K562 (cell line): Measurements from ENCODE around the gene FAM50A. TPM values are rescaled to one million over a fixed set of nuclear protein-coding genes. Genes with fewer than 3 reads are reported as not detected.
A peak's percentile ranks its signal among the peaks of the same experiment; 100 is the strongest.

Experiments
- ATAC-seq: fragments of 200-7000 bp; cut with Tn5 transposase; 3 replicates; pipeline ENCODE4 v1.9.1; 2020; ENCODE audit warnings: moderate library complexity
- BruUV-seq: library from RNA; stranded (reverse); fragments of 400-500 nt; replicated peaks from 2 replicates; lab custom pipeline; 2021; lab: Mats Ljungman, UMichigan
- CTCF ChIA-PET: fragments of 300-600 bp; formaldehyde crosslinking; extraction: SDS; loops from one replicate; lab custom pipeline; 2021; ENCODE audit warnings: low intra/inter-chr PET ratio; lab: Yijun Ruan, JAX
- POLR2A ChIA-PET: fragments of 300-600, 350-650 bp; sonication (Branson Sonifier 250); formaldehyde crosslinking; extraction: SDS; loops from one replicate; lab custom pipeline; 2021; ENCODE audit warnings: antibody characterized with exemption, inconsistent platforms; lab: Yijun Ruan, JAX
- DNase-seq, 4 experiments: peaks; one replicate each; pipeline versions ENCODE4 v3.0.0 to v3.0.0-alpha.2; 2011 to 2018; ENCODE audit warnings: low spot score in 3 of 4, mixed read lengths in 3 of 4; ENCODE audit errors: extremely low read depth in 1 of 4
- FAIRE-seq: peaks from 2 replicates; lab custom pipeline; 2011; peaks lifted over from hg19 to GRCh38; lab: Jason Lieb, UNC
- H2AFZ ChIP-seq: 2 replicates; pipeline ENCODE4 v1.6.0; 2011; ENCODE audit warnings: low read depth, low read length, control low read depth, inconsistent platforms
- H3K27ac ChIP-seq: fragments of 200-600 bp; 3 replicates; pipeline ENCODE4 v1.8.0; 2011; ENCODE audit warnings: low read depth, mild to moderate bottlenecking, control low read depth, inconsistent platforms, low read length, moderate library complexity, mixed read lengths; ENCODE audit errors: extremely low read depth
- H3K27me3 ChIP-seq, 2 experiments: fragments of 300-600 bp in 1 of 2; 2 replicates in 1 of 2; 3 replicates in 1 of 2; pipeline versions ENCODE4 v1.6.0 to v1.8.0; 2011; ENCODE audit warnings: inconsistent platforms in 2 of 2, low read length in 2 of 2, mild to moderate bottlenecking in 1 of 2, mixed read lengths in 1 of 2, moderate library complexity in 1 of 2; ENCODE audit not compliant: control insufficient read depth in 2 of 2, insufficient read depth in 2 of 2
- H3K36me3 ChIP-seq: fragments of 300-600 bp; 3 replicates; pipeline ENCODE4 v1.8.0; 2011; ENCODE audit warnings: mild to moderate bottlenecking, low read length, inconsistent platforms; ENCODE audit not compliant: control insufficient read depth, insufficient read depth
- H3K4me1 ChIP-seq, 2 experiments: fragments of 200-600 bp in 1 of 2; replicated peaks in 1 of 2; 2 replicates in 1 of 2; 3 replicates in 1 of 2; pipeline versions ENCODE4 v1.5.1 to v1.8.0; 2011; ENCODE audit warnings: inconsistent platforms in 2 of 2, low read length in 2 of 2, mild to moderate bottlenecking in 1 of 2, mixed read lengths in 1 of 2, moderate library complexity in 1 of 2; ENCODE audit not compliant: control insufficient read depth in 2 of 2, insufficient read depth in 2 of 2
- H3K4me2 ChIP-seq: 2 replicates; pipeline ENCODE4 v1.6.1; 2011; ENCODE audit warnings: low read length, control low read depth, inconsistent platforms, mixed read lengths; ENCODE audit not compliant: insufficient read depth
- H3K4me3 ChIP-seq: fragments of 200-600 bp; sonication (generic), shearing (Covaris generic); 2 replicates; pipeline ENCODE4 v1.5.1; 2016; ENCODE audit warnings: control low read depth, inconsistent platforms
- H3K79me2 ChIP-seq: fragments of 200-600 bp; 3 replicates; pipeline ENCODE4 v1.8.0; 2011; ENCODE audit warnings: low read length, inconsistent platforms; ENCODE audit not compliant: control insufficient read depth, insufficient read depth
- H3K9ac ChIP-seq, 2 experiments: 2 replicates each; pipeline versions ENCODE4 v1.6.0 to v1.6.1; 2011; ENCODE audit warnings: low read depth in 2 of 2, low read length in 2 of 2, control low read depth in 1 of 2, inconsistent platforms in 1 of 2, mild to moderate bottlenecking in 1 of 2, mixed read lengths in 1 of 2; ENCODE audit not compliant: insufficient read depth in 1 of 2
- H3K9me1 ChIP-seq: one replicate; pipeline ENCODE4 v1.6.0; 2011; ENCODE audit warnings: inconsistent platforms, mild to moderate bottlenecking, low read length, moderate library complexity; ENCODE audit not compliant: control insufficient read depth, insufficient read depth
- H3K9me3 ChIP-seq: replicated peaks from 2 replicates; pipeline ENCODE4 v1.5.1; 2011; ENCODE audit warnings: low read depth, low read length, inconsistent platforms; ENCODE audit not compliant: control insufficient read depth, insufficient read depth
- H4K20me1 ChIP-seq: replicated peaks from 2 replicates; pipeline ENCODE4 v1.6.1; 2011; ENCODE audit warnings: low read length, inconsistent platforms, mixed read lengths; ENCODE audit not compliant: control insufficient read depth, insufficient read depth
- C11orf30 ChIP-seq: fragments of 450-650 bp; IDR thresholded peaks from 2 replicates; pipeline ENCODE4 v1.6.1; 2016; ENCODE audit warnings: low read depth, mild to moderate bottlenecking
- DMBX1 ChIP-seq: fragments of 250-450 bp; sonication (Bioruptor Pico); IDR thresholded peaks from 2 replicates; pipeline ENCODE4 v1.8.0; 2022; ENCODE audit warnings: inconsistent platforms, mild to moderate bottlenecking, moderate library complexity, borderline replicate concordance
- HNRNPH1 ChIP-seq: fragments of 200-400 bp; formaldehyde crosslinking; optimal IDR thresholded peaks from 2 replicates; pipeline ENCODE3; 2017; ENCODE audit warnings: low read depth, mild to moderate bottlenecking, low read length, moderate library complexity
- ID3 ChIP-seq, 2 experiments: fragments of 250-450 bp in 1 of 2; fragments of 450-650 bp in 1 of 2; sonication (Bioruptor Pico) in 1 of 2; IDR thresholded peaks; 2 replicates each; pipeline versions ENCODE4 v1.6.1 to v1.8.0; 2016 to 2021; ENCODE audit warnings: mild to moderate bottlenecking in 2 of 2, moderate library complexity in 2 of 2, missing compliant biosample characterization in 1 of 2, missing genetic modification characterization in 1 of 2
- KDM2B ChIP-seq: fragments of 250-450 bp; sonication (Bioruptor Pico); IDR thresholded peaks from 2 replicates; pipeline ENCODE4 v1.8.0; 2021; ENCODE audit warnings: mild to moderate bottlenecking, moderate library complexity
- PRPF4 ChIP-seq: fragments of 200-400 bp; formaldehyde crosslinking; IDR thresholded peaks from one replicate; pipeline ENCODE4 v1.6.1; 2017; ENCODE audit warnings: low read length, low read depth, mild to moderate bottlenecking; ENCODE audit not compliant: insufficient read depth, poor library complexity, severe bottlenecking
- PYGO2 ChIP-seq: fragments of 450-650 bp; IDR thresholded peaks from 2 replicates; pipeline ENCODE4 v1.6.1; 2016; ENCODE audit warnings: mild to moderate bottlenecking, missing genetic modification characterization, moderate library complexity, missing compliant biosample characterization
- SIN3B ChIP-seq: fragments of 450-650 bp; IDR thresholded peaks from 2 replicates; pipeline ENCODE4 v1.6.1; 2017; ENCODE audit warnings: low read depth, mild to moderate bottlenecking, moderate library complexity
- STAG1 ChIP-seq: sonication (generic); formaldehyde crosslinking; IDR thresholded peaks from 2 replicates; pipeline ENCODE4 v1.5.0; 2020; ENCODE audit warnings: missing genetic modification reagents, borderline replicate concordance
- TBL1XR1 ChIP-seq, 2 experiments: IDR thresholded peaks; 2 replicates each; pipeline ENCODE4 v1.6.1; 2012; ENCODE audit warnings: improper control_type of control experiment in 2 of 2, low read length in 2 of 2, mild to moderate bottlenecking in 1 of 2
- TGIF2 ChIP-seq: sonication (generic); formaldehyde crosslinking; IDR thresholded peaks from 2 replicates; pipeline ENCODE4 v1.8.1; 2022; ENCODE audit warnings: mild to moderate bottlenecking, missing genetic modification reagents, moderate library complexity
- U2AF1 ChIP-seq: fragments of 200-400 bp; formaldehyde crosslinking; optimal IDR thresholded peaks from 2 replicates; pipeline ENCODE3; 2017; ENCODE audit warnings: mild to moderate bottlenecking, low read depth, low read length, moderate library complexity
- ZFP30 ChIP-seq: fragments of 250-450 bp; sonication (Bioruptor Pico); IDR thresholded peaks from 2 replicates; pipeline ENCODE4 v1.8.0; 2022; ENCODE audit warnings: moderate library complexity, mild to moderate bottlenecking, inconsistent platforms, borderline replicate concordance
- ZHX1 ChIP-seq: fragments of 150-350 bp; conservative IDR thresholded peaks from 2 replicates; pipeline ENCODE4 v1.6.1; 2014; ENCODE audit warnings: low read length
- ZNF124 ChIP-seq: sonication (generic); formaldehyde crosslinking; IDR thresholded peaks from 2 replicates; pipeline ENCODE4 v1.8.1; 2022; ENCODE audit warnings: missing genetic modification reagents
- ZNF583 ChIP-seq: fragments of 250-450 bp; sonication (Bioruptor Pico); IDR thresholded peaks from 2 replicates; pipeline ENCODE4 v1.4.0; 2020
- ZNF695 ChIP-seq: fragments of 450-650 bp; formaldehyde crosslinking; IDR thresholded peaks from 2 replicates; pipeline ENCODE4 v1.4.0; 2020; ENCODE audit warnings: mild to moderate bottlenecking, moderate library complexity
- ZNF77 ChIP-seq: fragments of 250-450 bp; sonication (Bioruptor Pico); IDR thresholded peaks from 2 replicates; pipeline ENCODE4 v1.5.0; 2020
- WGBS: fragments of 100-300 bp; shearing (Covaris generic); methylation state at CpG from one replicate; pipeline ENCODE4 v1.1.6; 2016; ENCODE audit warnings: low coverage, mixed read lengths; ENCODE audit not compliant: insufficient coverage; ENCODE audit errors: missing lambda C conversion rate; 5-methylcytosine and 5-hydroxymethylcytosine counted together
- in situ Hi-C: fragments of 300-500 bp; cut with MboI; formaldehyde crosslinking; loops from 4 replicates; pipeline ENCODE4 v1.15.0; 2018; ENCODE audit warnings: inconsistent platforms, mixed read lengths
- intact Hi-C: fragments of 100-400 bp; cut with micrococcal nuclease; formaldehyde crosslinking; loops from 2 replicates; pipeline ENCODE4 v1.14.2; 2022
- polyA plus RNA-seq, 8 experiments: library from polyadenylated mRNA; depleted of rRNA in 4 of 8; stranded (reverse) in 5 of 8; unstranded in 3 of 8; fragments of >200 nt; fragmentation: Nextera tagmentation in 2 of 8; fragmentation: Illumina TruSeq in 1 of 8; extraction: Ambion mirVana in 2 of 8; extraction: Trizol in 1 of 8; gene quantifications; 2 replicates each; pipeline versions ENCODE4 v1.2.1 to v1.2.3, GENCODE V29; 2011 to 2014; ENCODE audit warnings: inconsistent platforms in 1 of 8, missing spikeins in 1 of 8
- total RNA-seq, 7 experiments: library from RNA; depleted of rRNA in 6 of 7; stranded (reverse); fragments of >200 nt in 6 of 7; fragmentation: Illumina TruSeq in 2 of 7; extraction: Trizol in 2 of 7; gene quantifications; 2 replicates each; pipeline versions ENCODE4 v1.2.1 to v1.2.3, GENCODE V29; 2011 to 2021; ENCODE audit warnings: low replicate concordance in 1 of 7

Gene FAM50A
- total and polyA plus RNA-seq, 9 of the 15 experiments (the other 6 are each of a cell fraction or from before 2014, with no cell fraction given): 4.4 to 114 (median 67.3) TPM

- TF ChIP-seq ZNF77 (CRISPR knock-in tag): no peak
- TF ChIP-seq ZNF695 (CRISPR knock-in tag): no peak
- no peak for TF ChIP-seq ZFP30
- no peak for TF ChIP-seq TGIF2 (CRISPR knock-in tag)
- no peak for TF ChIP-seq SIN3B
These were observed 16.4 kb downstream of the FAM50A start (continued) for GRCh38 chrX:154460326-154460725.

GRCh38 chrX:154462396-154462795, 18.5 kb downstream of the FAM50A start:
- Histone ChIP-seq H3K9ac (peak overlapping the region in 1 of 2 experiments; percentile 31; a peak in 1 of 4 replicates), H3K27ac (no peak overlapping the region), H3K27me3 (no peaks in the 10 kb centered on the region), H3K4me3 (no peak overlapping the region), H2AFZ (no peak overlapping the region), H3K9me3 (no peaks in the 10 kb centered on the region), H3K9me1 (no peaks in the 10 kb centered on the region), H3K79me2 (peaks cover 30% of the 10 kb centered on the region), H3K36me3 (peaks cover 64% of the 10 kb centered on the region; the same call in 2 of the 3 replicates), H4K20me1 (peaks cover 3% of the 10 kb centered on the region; the same call in 1 of the 2 replicates), H3K4me1 (peaks cover 7 to 50% of the 10 kb centered on the region in 2 experiments; a peak in 3 of 5 replicates), H3K4me2 (no peak overlapping the region)
- ChIA-PET POLR2A (interaction anchor here (0.6 to 1.8 kb wide), 2 partner anchors 16 to 98 kb away, joined by 3 to 7 read pairs; no protein-coding TSS in a partner anchor), CTCF (no interaction called here)
- in situ Hi-C loops (no loop called here), intact Hi-C loops (no loop called here)
- FAIRE-seq (no peak), ATAC-seq (no peak), DNase-seq (no peak)
- no TSS peak for BruUV-seq
- whole genome bisulfite sequencing: 83% methylated on average over 7 of the region's 8 CpGs
- no peak for TF ChIP-seq C11orf30
- no peak for TF ChIP-seq HNRNPH1
- TF ChIP-seq PRPF4: no peak
- no peak for TF ChIP-seq STAG1 (CRISPR knock-in tag)
- no peak for TF ChIP-seq ZHX1
- TF ChIP-seq ZNF124 (CRISPR knock-in tag): no peak
- no peak for TF ChIP-seq KDM2B (CRISPR knock-in tag)
- TF ChIP-seq DMBX1 (CRISPR knock-in tag): no peak
- no peak for TF ChIP-seq ZNF583 (CRISPR knock-in tag)
- TF ChIP-seq PYGO2 (tag): no peak
- TF ChIP-seq ID3 (CRISPR knock-in tag; IDR thresholded peaks at IDR 0.05): no peak
- TF ChIP-seq ID3 (tag; IDR thresholded peaks at IDR 0.05): no peak
- TF ChIP-seq TBL1XR1 (IDR thresholded peaks at IDR 0.05; ENCODE audit: low read length in 2 of 2): no peak
- no peak for TF ChIP-seq U2AF1
